SK-N-MC (cell line): Measurements from ENCODE around the gene SGO1.

Source experiments
- FOXP2 ChIP-seq: optimal IDR thresholded peaks from 2 replicates; pipeline ENCODE3; 2011; ENCODE audit warnings: mild to moderate bottlenecking, moderate library complexity; ENCODE audit not compliant: insufficient read depth; ENCODE audit errors: extremely low read length, control extremely low read depth
- POLR2AphosphoS5 ChIP-seq: IDR thresholded peaks from 2 replicates; pipeline ENCODE4 v1.6.1; 2012; ENCODE audit warnings: mild to moderate bottlenecking, low read depth, low read length, borderline replicate concordance

DNA sequence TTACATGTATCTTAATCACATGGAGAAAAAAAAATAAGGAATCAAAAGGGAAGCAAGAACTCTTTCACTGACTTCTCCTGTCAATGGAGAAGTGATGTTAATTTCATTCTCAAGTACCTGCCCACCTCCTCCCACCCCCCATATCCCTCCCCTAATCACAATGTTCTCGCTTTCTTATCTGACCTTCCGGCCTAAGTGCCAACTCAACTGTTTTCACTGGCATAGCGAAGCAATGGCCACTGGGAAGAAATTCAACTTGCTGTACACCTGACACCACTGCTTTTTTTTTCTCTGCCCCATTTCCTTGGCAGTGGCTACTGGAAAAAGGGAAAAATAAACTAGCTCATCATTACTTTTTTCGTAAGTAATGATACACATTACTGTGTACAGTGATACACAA is 3.8 kb downstream of the SGO1 start:
- TF ChIP-seq FOXP2, result no peak
- no peak for TF ChIP-seq POLR2AphosphoS5
